HUDEP-2 (cell line): ENCODE measurements around the gene FRYL.
A peak's percentile ranks its signal among the peaks of the same experiment; 100 is the strongest.
"Not testable (repeated sequence)": the region's sequence is repeated elsewhere in the genome, so short reads cannot be mapped to it uniquely, and the experiment has no call there.

Source experiments
- DNase-seq, 76 experiments: peaks; one replicate each; lab custom pipeline; 2025; ENCODE audit not compliant: unreplicated experiment in 76 of 76; lab: John Stamatoyannopoulos, UW

The FRYL gene

DNA sequence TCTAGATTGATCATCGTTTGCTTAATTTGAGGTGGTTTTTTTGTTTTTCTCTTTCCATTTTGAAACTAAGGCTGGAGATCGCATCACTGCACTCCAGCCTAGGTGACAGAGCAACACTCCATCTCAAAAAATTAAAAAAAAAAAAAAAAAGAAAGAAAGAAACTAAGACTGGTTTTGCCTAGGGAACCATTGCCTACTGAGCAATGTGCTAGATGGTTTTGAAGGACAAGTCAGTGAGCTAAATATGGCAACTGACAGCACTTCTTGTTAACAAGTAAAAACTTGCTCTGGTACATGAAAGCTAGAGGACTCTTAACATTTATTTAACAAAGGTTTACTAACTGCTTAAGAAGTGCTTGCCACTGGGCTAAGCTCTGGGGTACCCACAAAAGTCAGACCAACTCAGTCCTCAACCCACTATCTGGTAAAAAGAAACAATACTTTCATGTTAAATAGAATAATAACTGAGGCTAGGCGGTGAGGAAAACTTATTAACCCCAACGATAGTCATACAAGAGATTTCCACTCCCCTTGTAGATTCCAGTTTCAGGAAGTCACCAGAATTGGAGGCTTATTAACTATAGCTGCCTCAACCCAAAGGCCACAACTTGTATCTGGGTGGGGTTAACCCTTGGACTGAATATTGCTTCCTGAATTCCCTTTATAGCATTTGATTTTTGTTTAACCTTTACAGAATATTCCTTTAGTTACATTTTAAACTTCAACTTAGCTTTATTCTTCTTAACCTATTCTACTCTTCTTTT, 111.6 kb downstream of the FRYL start:
- DNase-seq: no peak

DNA sequence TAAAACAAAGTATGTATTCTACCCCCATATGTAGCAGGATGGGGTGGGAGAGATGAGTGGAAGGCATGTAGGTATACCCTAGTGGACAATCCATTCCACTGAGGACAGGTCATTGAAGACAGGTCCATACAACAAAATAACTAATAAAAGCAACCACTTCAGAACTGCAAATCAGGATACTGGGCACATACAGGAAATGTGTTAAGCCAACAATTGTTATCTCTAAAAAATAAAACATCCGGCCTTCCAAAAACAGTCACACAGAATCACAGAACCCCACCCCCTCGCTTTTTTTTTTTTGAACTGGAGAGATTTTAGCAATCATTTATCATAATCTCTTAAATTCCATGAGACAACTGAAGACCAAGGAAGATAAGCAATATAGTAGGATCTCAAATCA, 112.9 kb downstream of the FRYL start:
- DNase-seq: no peak

GRCh38 chr4:48665555-48666186, 114.4 kb downstream of the FRYL start:
- no peak for DNase-seq

- DNase-seq: no peak
Measured at GRCh38 chr4:48664938-48665337, 115.1 kb downstream of the FRYL start.

GRCh38 chr4:48661391-48661790, 118.7 kb downstream of the FRYL start:
- DNase-seq: no peak

DNA sequence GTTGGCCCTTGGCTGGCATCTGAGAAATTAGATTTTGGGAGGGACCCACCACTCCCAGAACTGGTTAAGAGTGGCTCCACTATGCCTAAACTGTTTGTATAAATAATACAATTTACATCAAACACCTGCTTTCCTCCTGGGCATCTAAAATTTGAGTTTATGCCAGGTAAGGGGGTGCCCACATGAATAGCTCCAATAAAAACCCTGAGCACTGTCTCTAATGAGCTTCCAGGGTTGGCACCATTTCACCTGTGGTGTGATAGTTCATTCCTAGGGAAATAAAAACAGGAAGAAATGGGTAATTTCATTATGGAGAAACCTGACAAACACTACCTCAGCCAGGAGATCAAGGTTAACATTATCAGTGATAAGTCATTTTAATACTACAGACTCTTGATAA, 119.7 kb downstream of the FRYL start:
- DNase-seq: no peak

DNA sequence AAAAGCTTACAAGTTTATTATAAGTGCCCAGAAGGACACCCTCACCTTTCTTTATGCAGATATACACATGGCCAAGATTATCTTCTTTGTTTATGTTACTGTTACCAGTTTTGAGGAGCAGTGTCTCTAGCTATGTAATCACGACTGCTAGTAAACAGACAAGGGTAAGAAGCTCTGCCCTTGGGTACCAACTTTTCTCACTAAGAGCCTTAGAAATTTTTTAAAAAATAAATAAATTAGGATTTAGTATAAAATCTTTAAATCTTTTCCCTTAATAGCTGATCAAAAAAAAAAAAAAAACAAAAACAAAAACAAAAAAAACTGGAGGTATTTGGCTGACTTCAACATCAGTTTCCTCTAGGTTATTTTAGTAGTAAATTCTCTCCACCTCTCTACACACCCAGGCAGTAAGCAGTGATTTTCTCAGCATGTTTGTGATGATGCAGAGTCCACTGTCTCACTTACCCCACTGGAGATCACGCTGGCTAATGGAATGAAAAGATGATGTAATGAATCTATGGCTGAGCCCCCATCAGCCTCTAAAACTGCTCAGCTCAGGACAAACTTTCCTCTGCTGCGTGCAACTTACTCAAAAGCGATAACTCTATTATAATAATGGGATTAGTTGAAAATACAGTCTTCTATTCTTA, 125.9 kb downstream of the FRYL start:
- DNase-seq: no peak

GRCh38 chr4:48653217-48654014, 126.7 kb downstream of the FRYL start:
- peak in 9 of 76 experiments; percentile 1 to 30 (median 13) for DNase-seq

DNA sequence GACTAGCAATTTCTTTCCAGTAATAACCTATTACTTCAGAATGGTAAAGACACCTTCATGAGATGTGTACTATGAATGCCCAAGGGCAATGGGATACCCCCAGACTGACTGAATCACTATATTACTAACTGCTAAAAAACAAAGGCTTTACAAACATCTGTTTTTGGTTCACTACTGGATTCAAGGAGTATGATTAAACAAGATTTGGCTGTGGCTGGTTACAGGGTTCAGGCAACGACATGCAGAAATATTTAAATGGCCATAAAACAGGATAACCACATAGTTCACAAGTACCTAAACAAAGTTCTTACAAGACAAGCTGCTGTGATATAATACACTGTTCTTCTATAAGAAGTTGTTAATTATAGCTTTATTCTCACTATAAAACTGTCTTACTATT, 128.2 kb downstream of the FRYL start:
- DNase-seq: peak in 1 of 76 experiments; percentile 6

DNA sequence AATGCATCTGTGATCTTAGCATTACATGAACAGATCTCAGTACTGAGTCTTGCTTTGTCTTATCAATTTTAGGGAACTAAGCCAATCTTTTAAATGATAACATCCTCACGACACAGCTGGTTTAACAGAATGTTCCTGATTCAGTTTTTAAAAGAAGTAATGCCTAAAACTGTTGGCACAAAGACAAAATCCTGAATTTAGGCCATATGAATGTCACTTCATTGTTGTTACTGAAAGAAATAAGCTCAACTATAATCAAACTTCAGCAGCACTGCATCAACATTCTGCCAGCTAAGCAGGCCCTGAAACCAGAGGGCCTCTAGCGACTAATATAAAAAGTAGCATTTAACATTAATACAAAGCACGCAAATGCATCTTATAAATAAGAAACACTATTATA, 130.6 kb downstream of the FRYL start:
- peak in 3 of 76 experiments; percentile 6 to 24 (median 6) for DNase-seq

GRCh38 chr4:48645225-48645794, 134.8 kb downstream of the FRYL start:
- no peak for DNase-seq

DNA sequence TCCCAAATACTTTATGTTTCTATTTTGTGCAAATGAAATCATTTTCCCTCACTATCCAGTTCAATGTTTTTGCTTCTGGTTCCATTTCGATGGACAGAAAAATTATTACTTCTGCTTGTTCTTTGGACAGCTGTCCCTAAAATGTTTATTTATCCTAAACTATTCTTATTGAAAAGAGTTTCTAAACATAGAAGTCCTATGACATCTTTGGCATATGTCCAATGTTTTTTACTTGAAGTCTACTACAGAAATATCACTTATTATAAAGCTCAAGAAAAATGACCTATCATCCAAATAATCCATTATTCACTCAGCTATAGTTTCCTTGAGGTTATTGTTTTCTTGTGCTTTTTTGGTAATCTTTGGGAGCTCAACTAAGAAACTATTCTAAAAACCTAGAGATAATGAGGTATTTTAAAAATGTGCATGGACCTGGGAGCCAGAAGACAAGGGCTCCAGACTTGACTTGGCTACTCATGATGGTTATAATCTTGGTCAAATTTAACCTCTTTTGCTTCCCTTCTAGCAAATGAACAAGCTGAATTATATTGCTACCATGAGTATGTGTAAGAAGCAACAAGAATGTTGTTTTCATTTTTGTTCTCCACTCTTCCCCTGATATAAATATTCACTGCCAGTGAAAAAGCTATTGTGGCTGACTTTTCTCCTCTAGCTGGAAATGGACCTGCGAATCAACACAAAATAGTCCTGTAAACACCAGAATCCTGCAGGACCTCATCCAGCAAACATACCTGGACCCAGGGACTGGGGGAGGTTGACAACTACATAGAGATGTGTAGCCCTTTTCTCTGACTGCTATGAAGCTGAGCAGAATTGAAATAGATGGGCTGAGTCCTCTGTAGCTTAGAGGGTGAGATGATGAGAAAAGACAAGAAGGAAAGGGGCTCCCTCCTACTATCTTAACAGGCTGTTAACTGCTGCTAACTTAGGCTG, 137.4 kb downstream of the FRYL start:
- DNase-seq: no peak

GRCh38 chr4:48641401-48641800, 138.7 kb downstream of the FRYL start:
- no peak for DNase-seq

DNA sequence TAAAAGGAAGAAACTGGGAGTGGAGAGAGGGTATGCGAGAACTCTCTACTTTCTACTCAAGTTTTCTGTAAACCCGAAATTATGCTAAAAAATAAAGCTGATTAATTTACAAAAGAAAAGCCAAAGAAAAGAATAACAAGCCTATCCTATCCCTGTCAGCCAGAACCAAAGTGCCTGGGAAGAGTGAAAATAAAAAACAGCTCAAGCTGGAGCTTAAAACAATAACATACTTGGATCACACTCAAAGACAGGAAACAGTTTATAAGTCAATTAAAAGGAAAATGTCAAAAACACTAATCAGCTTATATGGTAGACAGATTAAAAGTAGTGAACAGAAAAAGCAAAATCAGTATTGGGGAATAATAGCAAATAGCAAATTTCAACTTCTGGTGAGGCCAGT, 139.4 kb downstream of the FRYL start:
- no peak for DNase-seq

GRCh38 chr4:48640225-48640624, 139.9 kb downstream of the FRYL start:
- no peak for DNase-seq

GRCh38 chr4:48639807-48640206, 140.3 kb downstream of the FRYL start:
- DNase-seq: no peak

- DNase-seq: not testable (repeated sequence)
Measured at GRCh38 chr4:48638586-48638985, 141.5 kb downstream of the FRYL start.

DNA sequence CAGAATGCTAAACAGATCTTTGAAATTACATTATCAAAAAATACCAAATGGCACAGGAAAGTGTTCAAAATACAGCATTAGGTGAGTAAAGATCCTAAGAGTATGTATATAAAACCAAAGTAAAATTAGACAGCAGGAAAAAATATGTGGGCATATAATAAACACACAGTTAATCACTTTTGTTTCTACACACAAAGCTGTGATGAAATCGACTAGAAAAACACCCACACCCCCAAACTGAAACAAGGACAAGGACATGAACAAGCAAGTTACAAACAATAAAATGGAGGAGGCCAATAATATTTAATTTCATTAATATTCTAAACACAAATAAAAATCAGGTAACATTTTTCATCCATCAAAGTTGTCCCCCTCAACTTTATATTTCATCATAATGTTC, 143.2 kb downstream of the FRYL start:
- no peak for DNase-seq

GRCh38 chr4:48635980-48636379, 144.1 kb downstream of the FRYL start:
- DNase-seq: no peak

GRCh38 chr4:48635310-48635709, 144.8 kb downstream of the FRYL start:
- no peak for DNase-seq
